Prostate gland (tissue), 2 donors: ENCODE measurements around the gene PGC.

Experiments
- POLR2A ChIP-seq: fragments of 450-650 bp; IDR thresholded peaks from one replicate; pipeline ENCODE4 v1.6.1; 2016; ENCODE audit warnings: antibody characterized with exemption, mild to moderate bottlenecking
- POLR2AphosphoS5 ChIP-seq: sonication (generic); formaldehyde crosslinking; IDR thresholded peaks from one replicate; pipeline ENCODE4 v1.6.1; 2017; ENCODE audit warnings: antibody characterized with exemption
- TF ChIP-seq, protein P1 (sequence below), 4 experiments: fragments of 200-600 bp in 2 of 4; fragments of 450-650 bp in 2 of 4; sonication (generic) in 2 of 4; IDR thresholded peaks; 1 replicate in 3 of 4; 2 replicates in 1 of 4; pipeline ENCODE4 v1.5.1; 2016 to 2019; ENCODE audit warnings: antibody characterized with exemption in 4 of 4, mild to moderate bottlenecking in 2 of 4, moderate library complexity in 2 of 4

DNA sequence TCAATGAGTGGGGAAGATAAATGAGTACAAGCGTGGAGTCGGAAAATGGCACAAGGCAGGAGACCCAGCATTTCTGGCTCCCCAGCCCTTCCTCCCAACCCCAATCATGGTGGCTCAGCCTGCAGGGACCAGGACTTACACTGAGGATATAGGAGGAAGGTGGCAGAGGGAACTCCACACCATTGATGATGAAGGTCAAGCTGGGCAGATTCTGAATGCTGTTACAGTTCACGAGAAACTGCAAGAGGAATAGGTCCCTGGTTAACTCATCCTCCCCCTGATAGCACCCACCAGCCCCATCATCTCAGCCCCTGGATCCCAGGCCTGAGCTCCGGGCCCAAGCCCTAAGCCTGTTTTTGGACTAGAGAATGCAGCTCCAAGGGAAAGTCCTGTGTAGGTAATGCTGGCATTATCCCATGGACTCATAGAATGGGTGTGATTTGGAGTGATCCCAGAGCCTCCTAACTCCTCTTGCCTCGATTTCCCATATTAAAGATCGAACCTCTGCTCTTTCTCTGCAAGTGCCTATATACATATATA is 9.5 kb downstream of the PGC start:
- TF ChIP-seq POLR2AphosphoS5 (no peak), POLR2A (no peak)
- TF ChIP-seq, protein P1, sequence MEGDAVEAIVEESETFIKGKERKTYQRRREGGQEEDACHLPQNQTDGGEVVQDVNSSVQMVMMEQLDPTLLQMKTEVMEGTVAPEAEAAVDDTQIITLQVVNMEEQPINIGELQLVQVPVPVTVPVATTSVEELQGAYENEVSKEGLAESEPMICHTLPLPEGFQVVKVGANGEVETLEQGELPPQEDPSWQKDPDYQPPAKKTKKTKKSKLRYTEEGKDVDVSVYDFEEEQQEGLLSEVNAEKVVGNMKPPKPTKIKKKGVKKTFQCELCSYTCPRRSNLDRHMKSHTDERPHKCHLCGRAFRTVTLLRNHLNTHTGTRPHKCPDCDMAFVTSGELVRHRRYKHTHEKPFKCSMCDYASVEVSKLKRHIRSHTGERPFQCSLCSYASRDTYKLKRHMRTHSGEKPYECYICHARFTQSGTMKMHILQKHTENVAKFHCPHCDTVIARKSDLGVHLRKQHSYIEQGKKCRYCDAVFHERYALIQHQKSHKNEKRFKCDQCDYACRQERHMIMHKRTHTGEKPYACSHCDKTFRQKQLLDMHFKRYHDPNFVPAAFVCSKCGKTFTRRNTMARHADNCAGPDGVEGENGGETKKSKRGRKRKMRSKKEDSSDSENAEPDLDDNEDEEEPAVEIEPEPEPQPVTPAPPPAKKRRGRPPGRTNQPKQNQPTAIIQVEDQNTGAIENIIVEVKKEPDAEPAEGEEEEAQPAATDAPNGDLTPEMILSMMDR (IDR thresholded peaks at IDR 0.05): no peak
